A549 (cell line): ENCODE data around the gene VDAC1.

Experiments
- CHD4 ChIP-seq: fragments of 200-600 bp; sonication (generic); IDR thresholded peaks from 2 replicates; pipeline ENCODE4 v1.6.1; 2016; ENCODE audit warnings: antibody characterized with exemption, mild to moderate bottlenecking, borderline replicate concordance
- CTCF ChIP-seq: fragments of >200 bp; sonication (Bioruptor Twin); formaldehyde crosslinking; IDR thresholded peaks from 3 replicates; pipeline ENCODE4 v1.5.1; 2016
- ESRRA ChIP-seq: fragments of 150-350 bp; IDR thresholded peaks from 2 replicates; pipeline ENCODE4 v1.6.1; 2014; ENCODE audit warnings: mild to moderate bottlenecking, low read length, borderline replicate concordance
- HMGXB4 ChIP-seq: fragments of 250-450 bp; sonication (Bioruptor Pico); IDR thresholded peaks from 2 replicates; pipeline ENCODE4 v1.5.0; 2021; ENCODE audit warnings: mild to moderate bottlenecking, moderate library complexity, borderline replicate concordance
- MAFK ChIP-seq: fragments of 450-650 bp; IDR thresholded peaks from 2 replicates; pipeline ENCODE4 v1.6.1; 2014; ENCODE audit not compliant: partially characterized antibody
- NFE2L2 ChIP-seq: fragments of 150-350 bp; conservative IDR thresholded peaks from 2 replicates; pipeline ENCODE4 v1.6.1; 2014; ENCODE audit warnings: low read length
- NR3C1 ChIP-seq: fragments of >200 bp; sonication (Bioruptor Twin); formaldehyde crosslinking; IDR thresholded peaks from 3 replicates; pipeline ENCODE4 v1.6.1; 2017
- RAD21 ChIP-seq, 2 experiments: fragments of >200 bp in 1 of 2; sonication (Bioruptor Twin) in 1 of 2; formaldehyde crosslinking in 1 of 2; IDR thresholded peaks in 1 of 2; conservative IDR thresholded peaks in 1 of 2; 2 replicates in 1 of 2; 3 replicates in 1 of 2; pipeline ENCODE4 v1.6.1; 2012 to 2018; ENCODE audit warnings: inconsistent platforms in 1 of 2
- REST ChIP-seq: fragments of 200-600 bp; sonication (generic); IDR thresholded peaks from 2 replicates; pipeline ENCODE4 v1.6.1; 2016; ENCODE audit warnings: antibody characterized with exemption, mild to moderate bottlenecking, moderate library complexity
- RNF2 ChIP-seq: fragments of 200-600 bp; sonication (generic); IDR thresholded peaks from 2 replicates; pipeline ENCODE4 v1.6.1; 2016; ENCODE audit warnings: low read depth, mild to moderate bottlenecking, antibody characterized with exemption, moderate library complexity, borderline replicate concordance
- SREBF2 ChIP-seq: fragments of 450-650 bp; IDR thresholded peaks from 2 replicates; pipeline ENCODE4 v1.6.1; 2014; ENCODE audit warnings: mild to moderate bottlenecking, moderate library complexity
- TP53 ChIP-seq: fragments of 250-450 bp; sonication (Bioruptor Pico); IDR thresholded peaks from 2 replicates; pipeline ENCODE4 v1.5.0; 2021; ENCODE audit warnings: mild to moderate bottlenecking, moderate library complexity

- TF ChIP-seq HMGXB4 (CRISPR knock-in tag) (no peak), ESRRA (no peak), CTCF (no peak), NR3C1 (no peak), RAD21 (conservative IDR thresholded peaks at IDR 0.05 in 1 of 2, IDR thresholded peaks at IDR 0.05 in 1 of 2) (no peak), RNF2 (no peak), MAFK (no peak), SREBF2 (no peak), REST (no peak), NFE2L2 (no peak), TP53 (CRISPR knock-in tag) (no peak), CHD4 (no peak)
Measured at GRCh38 chr5:133967698-133968203, 37.0 kb downstream of the VDAC1 start.
